Measurements from ENCODE around the gene PTRHD1. TPM values are rescaled to one million over a fixed set of nuclear protein-coding genes. Genes with fewer than 3 reads are reported as not detected.

Gene PTRHD1
- total RNA-seq, 1 donor from 2014 or later: 41.6 TPM

GRCh38 chr2:24819442-24820174, 26.4 kb upstream of the PTRHD1 start:
- DNase-seq (ENCODE audit: low spot score): no peak
- H3K4me2 ChIP-seq: no peak overlapping the region
- Mint-ChIP-seq H3K4me3 (no peak overlapping the region), H3K27ac (no peak overlapping the region), H3K4me1 (peaks cover 29% of the 10 kb centered on the region), H3K27me3 (ENCODE audit: insufficient read depth, low read depth) (peaks cover 8% of the 10 kb centered on the region), H3K9me3 (no peaks in the 10 kb centered on the region), H3K36me3 (peaks cover 54% of the 10 kb centered on the region)
- H3K4me3 ChIP-seq: no peak overlapping the region
- no peaks in the 10 kb centered on the region for H3K9me3 ChIP-seq (ENCODE audit: low read depth)
- peaks cover 25% of the 10 kb centered on the region for H3K4me1 ChIP-seq
- no peak overlapping the region for H3K27ac ChIP-seq
- peaks cover 28% of the 10 kb centered on the region for H3F3A ChIP-seq (ENCODE audit: low read depth)
- no peak overlapping the region for H2AFZ ChIP-seq (replicated peaks)
- H4K20me1 ChIP-seq (ENCODE audit: low read depth): peaks cover 10% of the 10 kb centered on the region
- H3K36me3 ChIP-seq: peaks cover 8% of the 10 kb centered on the region
- no peaks in the 10 kb centered on the region for H3K27me3 ChIP-seq
- H3K9ac ChIP-seq: no peak overlapping the region
- peaks cover 17% of the 10 kb centered on the region for H3K79me2 ChIP-seq (ENCODE audit: low read depth)
- TF ChIP-seq EZH2phosphoT487 (IDR thresholded peaks at IDR 0.05) (no peak), EZH2 (IDR thresholded peaks at IDR 0.05) (no peak)
- TF ChIP-seq, protein P1, sequence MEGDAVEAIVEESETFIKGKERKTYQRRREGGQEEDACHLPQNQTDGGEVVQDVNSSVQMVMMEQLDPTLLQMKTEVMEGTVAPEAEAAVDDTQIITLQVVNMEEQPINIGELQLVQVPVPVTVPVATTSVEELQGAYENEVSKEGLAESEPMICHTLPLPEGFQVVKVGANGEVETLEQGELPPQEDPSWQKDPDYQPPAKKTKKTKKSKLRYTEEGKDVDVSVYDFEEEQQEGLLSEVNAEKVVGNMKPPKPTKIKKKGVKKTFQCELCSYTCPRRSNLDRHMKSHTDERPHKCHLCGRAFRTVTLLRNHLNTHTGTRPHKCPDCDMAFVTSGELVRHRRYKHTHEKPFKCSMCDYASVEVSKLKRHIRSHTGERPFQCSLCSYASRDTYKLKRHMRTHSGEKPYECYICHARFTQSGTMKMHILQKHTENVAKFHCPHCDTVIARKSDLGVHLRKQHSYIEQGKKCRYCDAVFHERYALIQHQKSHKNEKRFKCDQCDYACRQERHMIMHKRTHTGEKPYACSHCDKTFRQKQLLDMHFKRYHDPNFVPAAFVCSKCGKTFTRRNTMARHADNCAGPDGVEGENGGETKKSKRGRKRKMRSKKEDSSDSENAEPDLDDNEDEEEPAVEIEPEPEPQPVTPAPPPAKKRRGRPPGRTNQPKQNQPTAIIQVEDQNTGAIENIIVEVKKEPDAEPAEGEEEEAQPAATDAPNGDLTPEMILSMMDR (IDR thresholded peaks at IDR 0.05): no peak

DNA sequence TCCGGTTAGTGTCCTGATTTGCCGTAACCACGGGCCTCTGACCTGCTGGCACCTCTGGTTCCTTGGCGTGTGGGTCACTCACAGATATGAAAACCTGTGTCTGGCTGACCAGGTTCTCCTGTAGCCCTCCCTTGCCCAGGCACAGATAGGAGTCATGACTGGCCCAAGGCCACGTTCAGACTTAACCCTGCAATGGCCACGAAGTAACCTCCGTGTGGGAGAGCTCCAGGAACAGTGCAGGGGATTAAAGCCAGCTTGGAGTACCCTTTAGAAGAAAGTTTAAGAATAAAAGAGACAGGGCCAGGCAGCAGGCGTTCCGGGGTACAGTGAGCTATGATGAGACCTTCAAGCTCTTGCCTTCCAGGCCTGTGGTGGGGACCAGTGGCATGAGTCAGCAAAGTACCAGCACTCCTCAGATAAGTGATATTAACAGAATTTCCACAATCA, 25.6 kb upstream of the PTRHD1 start:
- peaks cover 53% of the 10 kb centered on the region for H3K36me3 Mint-ChIP-seq
- no peak overlapping the region for H3K27ac ChIP-seq
- H3K4me1 Mint-ChIP-seq: peaks cover 26% of the 10 kb centered on the region
- no peaks in the 10 kb centered on the region for H3K27me3 ChIP-seq
- no peak overlapping the region for H3K4me2 ChIP-seq
- H3K4me3 ChIP-seq: no peak overlapping the region
- peaks cover 10% of the 10 kb centered on the region for H4K20me1 ChIP-seq (ENCODE audit: low read depth)
- H3K9me3 ChIP-seq (ENCODE audit: low read depth): no peaks in the 10 kb centered on the region
- TF ChIP-seq, protein P1 (IDR thresholded peaks at IDR 0.05): no peak
- TF ChIP-seq EZH2 (IDR thresholded peaks at IDR 0.05) (no peak), EZH2phosphoT487 (IDR thresholded peaks at IDR 0.05) (no peak)
- peaks cover 28% of the 10 kb centered on the region for H3F3A ChIP-seq (ENCODE audit: low read depth)
- no peak overlapping the region for H2AFZ ChIP-seq (replicated peaks)
- H3K9ac ChIP-seq: no peak overlapping the region
- DNase-seq (ENCODE audit: low spot score): no peak
- H3K27ac Mint-ChIP-seq: no peak overlapping the region
- H3K36me3 ChIP-seq: peaks cover 8% of the 10 kb centered on the region
- peaks cover 24% of the 10 kb centered on the region for H3K79me2 ChIP-seq (ENCODE audit: low read depth)
- peaks cover 3% of the 10 kb centered on the region for H3K27me3 Mint-ChIP-seq (ENCODE audit: insufficient read depth, low read depth)
- H3K4me3 Mint-ChIP-seq: no peak overlapping the region
- peaks cover 25% of the 10 kb centered on the region for H3K4me1 ChIP-seq
- no peaks in the 10 kb centered on the region for H3K9me3 Mint-ChIP-seq

- Mint-ChIP-seq H3K27me3 (ENCODE audit: insufficient read depth, low read depth) (peaks cover 3% of the 10 kb centered on the region), H3K27ac (no peak overlapping the region), H3K4me3 (no peak overlapping the region), H3K9me3 (peaks cover under 1% of the 10 kb centered on the region), H3K36me3 (peaks cover 48% of the 10 kb centered on the region), H3K4me1 (peaks cover 15% of the 10 kb centered on the region)
- Histone ChIP-seq H3K27me3 (no peaks in the 10 kb centered on the region), H3K9ac (no peak overlapping the region), H3K79me2 (ENCODE audit: low read depth) (peaks cover 34% of the 10 kb centered on the region), H3K36me3 (peaks cover 8% of the 10 kb centered on the region), H3K4me1 (peaks cover 13% of the 10 kb centered on the region), H3K9me3 (ENCODE audit: low read depth) (no peaks in the 10 kb centered on the region), H4K20me1 (ENCODE audit: low read depth) (peaks cover 10% of the 10 kb centered on the region), H3K4me3 (no peak overlapping the region), H3K27ac (no peak overlapping the region), H3F3A (ENCODE audit: low read depth) (peaks cover 16% of the 10 kb centered on the region), H3K4me2 (no peak overlapping the region), H2AFZ (replicated peaks) (no peak overlapping the region)
- no peak for DNase-seq (ENCODE audit: low spot score)
- TF ChIP-seq, protein P1 (IDR thresholded peaks at IDR 0.05): no peak
- TF ChIP-seq EZH2 (IDR thresholded peaks at IDR 0.05) (no peak), EZH2phosphoT487 (IDR thresholded peaks at IDR 0.05) (no peak)
Observed at GRCh38 chr2:24816884-24817283, 23.7 kb upstream of the PTRHD1 start.
